HepG2 (cell line): Measurements from ENCODE around the gene GABRR2.

ENCODE experiments used
- NCOA1 ChIP-seq: sonication (generic); formaldehyde crosslinking; IDR thresholded peaks from 2 replicates; pipeline ENCODE4 v1.9.0; 2021; ENCODE audit warnings: missing genetic modification reagents
- SP1 ChIP-seq, 2 experiments: fragments of 450-650 bp in 1 of 2; sonication (generic) in 1 of 2; formaldehyde crosslinking in 1 of 2; IDR thresholded peaks; 2 replicates each; pipeline versions ENCODE4 v1.4.0 to v1.6.1; 2016 to 2020; ENCODE audit warnings: missing genetic modification reagents in 1 of 2
- ZNF260 ChIP-seq: sonication (generic); formaldehyde crosslinking; IDR thresholded peaks from 2 replicates; pipeline ENCODE4 v1.4.0; 2020; ENCODE audit warnings: missing genetic modification reagents, low read depth, mild to moderate bottlenecking, borderline replicate concordance
- TF ChIP-seq, protein P1 (sequence below): sonication (generic); formaldehyde crosslinking; IDR thresholded peaks from 2 replicates; pipeline ENCODE4 v1.5.0; 2020; ENCODE audit warnings: mild to moderate bottlenecking, missing genetic modification reagents, moderate library complexity
- TF ChIP-seq, protein P2 (sequence below): sonication (generic); formaldehyde crosslinking; IDR thresholded peaks from 2 replicates; pipeline ENCODE4 v1.4.0; 2020; ENCODE audit warnings: missing genetic modification reagents

DNA sequence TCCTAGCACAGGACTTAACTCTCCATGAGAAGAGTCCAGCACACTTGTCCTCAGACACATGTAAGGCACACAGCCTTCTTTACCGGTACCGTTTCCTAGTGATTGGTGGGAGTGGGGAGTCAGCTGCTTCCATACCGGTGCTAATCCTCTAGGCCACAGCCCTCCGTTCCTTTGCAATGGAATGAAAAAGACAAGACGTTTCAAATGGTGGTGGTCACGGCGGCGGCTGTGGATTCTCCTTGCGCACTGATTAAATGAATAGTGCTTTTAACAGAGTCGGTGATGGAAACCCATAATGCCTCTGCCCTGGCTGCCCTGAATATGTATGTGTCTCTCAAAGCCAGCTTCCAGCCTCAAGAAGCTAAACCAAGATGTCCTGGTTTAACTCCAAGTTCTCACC is 63.1 kb downstream of the GABRR2 start:
- TF ChIP-seq, protein P1, sequence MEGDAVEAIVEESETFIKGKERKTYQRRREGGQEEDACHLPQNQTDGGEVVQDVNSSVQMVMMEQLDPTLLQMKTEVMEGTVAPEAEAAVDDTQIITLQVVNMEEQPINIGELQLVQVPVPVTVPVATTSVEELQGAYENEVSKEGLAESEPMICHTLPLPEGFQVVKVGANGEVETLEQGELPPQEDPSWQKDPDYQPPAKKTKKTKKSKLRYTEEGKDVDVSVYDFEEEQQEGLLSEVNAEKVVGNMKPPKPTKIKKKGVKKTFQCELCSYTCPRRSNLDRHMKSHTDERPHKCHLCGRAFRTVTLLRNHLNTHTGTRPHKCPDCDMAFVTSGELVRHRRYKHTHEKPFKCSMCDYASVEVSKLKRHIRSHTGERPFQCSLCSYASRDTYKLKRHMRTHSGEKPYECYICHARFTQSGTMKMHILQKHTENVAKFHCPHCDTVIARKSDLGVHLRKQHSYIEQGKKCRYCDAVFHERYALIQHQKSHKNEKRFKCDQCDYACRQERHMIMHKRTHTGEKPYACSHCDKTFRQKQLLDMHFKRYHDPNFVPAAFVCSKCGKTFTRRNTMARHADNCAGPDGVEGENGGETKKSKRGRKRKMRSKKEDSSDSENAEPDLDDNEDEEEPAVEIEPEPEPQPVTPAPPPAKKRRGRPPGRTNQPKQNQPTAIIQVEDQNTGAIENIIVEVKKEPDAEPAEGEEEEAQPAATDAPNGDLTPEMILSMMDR (CRISPR knock-in tag) = no peak
- TF ChIP-seq, protein P2, sequence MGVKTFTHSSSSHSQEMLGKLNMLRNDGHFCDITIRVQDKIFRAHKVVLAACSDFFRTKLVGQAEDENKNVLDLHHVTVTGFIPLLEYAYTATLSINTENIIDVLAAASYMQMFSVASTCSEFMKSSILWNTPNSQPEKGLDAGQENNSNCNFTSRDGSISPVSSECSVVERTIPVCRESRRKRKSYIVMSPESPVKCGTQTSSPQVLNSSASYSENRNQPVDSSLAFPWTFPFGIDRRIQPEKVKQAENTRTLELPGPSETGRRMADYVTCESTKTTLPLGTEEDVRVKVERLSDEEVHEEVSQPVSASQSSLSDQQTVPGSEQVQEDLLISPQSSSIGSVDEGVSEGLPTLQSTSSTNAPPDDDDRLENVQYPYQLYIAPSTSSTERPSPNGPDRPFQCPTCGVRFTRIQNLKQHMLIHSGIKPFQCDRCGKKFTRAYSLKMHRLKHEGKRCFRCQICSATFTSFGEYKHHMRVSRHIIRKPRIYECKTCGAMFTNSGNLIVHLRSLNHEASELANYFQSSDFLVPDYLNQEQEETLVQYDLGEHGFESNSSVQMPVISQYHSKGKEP = no peak
- TF ChIP-seq NCOA1 (CRISPR knock-in tag) = no peak
- no peak for TF ChIP-seq ZNF260 (CRISPR knock-in tag)
- TF ChIP-seq SP1 (IDR thresholded peaks at IDR 0.05) = no peak
- TF ChIP-seq SP1 (CRISPR knock-in tag; IDR thresholded peaks at IDR 0.05) = no peak
